ENCODE data around the gene DIP2A.
"Not testable (repeated sequence)": the region's sequence is repeated elsewhere in the genome, so short reads cannot be mapped to it uniquely, and the experiment has no call there.

Gene DIP2A

DNA sequence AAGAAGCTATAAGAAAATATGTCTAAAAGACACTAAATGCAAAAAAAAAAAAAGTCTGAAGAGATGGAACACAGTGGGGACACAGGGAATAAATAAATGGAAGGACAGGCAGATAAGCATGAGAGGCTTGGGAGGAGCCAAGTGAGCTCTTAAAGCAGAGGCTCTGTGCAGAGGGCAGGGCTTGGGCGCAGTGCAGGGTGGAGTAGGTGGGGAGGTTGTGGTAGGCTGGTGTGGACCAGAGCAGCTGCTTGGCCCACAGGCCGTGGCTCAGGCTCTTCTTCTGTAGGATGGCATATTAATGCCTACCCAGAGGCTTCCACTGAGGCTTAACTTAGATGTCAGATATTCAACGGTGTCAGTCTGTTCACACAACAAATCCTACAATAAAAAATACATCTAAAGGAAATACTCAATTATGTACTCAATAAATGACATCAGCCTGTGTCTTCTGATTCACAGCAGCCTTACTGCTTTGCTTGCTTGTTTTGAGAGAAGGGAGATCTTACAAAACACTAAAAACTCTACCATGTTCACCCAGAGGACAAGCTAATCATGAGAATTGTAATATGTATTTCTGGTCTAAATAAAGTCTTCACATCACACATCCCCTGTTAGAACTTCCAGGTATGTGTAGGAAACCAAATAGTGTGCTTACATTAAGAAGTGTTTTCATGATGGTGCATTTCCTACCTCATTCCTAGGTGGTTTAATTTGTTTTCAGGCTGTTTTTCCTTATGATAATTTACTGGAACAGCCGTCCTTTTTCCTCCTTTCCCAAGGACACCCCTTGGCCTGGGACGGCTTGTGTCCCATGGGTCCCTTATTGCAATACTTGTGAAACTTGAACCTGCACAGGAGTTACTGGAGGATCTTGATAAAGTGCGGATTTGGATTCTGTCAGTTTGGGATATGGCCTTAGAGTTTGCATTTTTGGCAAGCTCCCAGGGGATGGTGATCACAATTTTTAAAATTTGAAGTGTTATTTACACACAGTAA, 24.9 kb downstream of the DIP2A start:
- no peak for DNase-seq

GRCh38 chr21:46486481-46487126, 27.9 kb downstream of the DIP2A start:
- no peak for DNase-seq

DNA sequence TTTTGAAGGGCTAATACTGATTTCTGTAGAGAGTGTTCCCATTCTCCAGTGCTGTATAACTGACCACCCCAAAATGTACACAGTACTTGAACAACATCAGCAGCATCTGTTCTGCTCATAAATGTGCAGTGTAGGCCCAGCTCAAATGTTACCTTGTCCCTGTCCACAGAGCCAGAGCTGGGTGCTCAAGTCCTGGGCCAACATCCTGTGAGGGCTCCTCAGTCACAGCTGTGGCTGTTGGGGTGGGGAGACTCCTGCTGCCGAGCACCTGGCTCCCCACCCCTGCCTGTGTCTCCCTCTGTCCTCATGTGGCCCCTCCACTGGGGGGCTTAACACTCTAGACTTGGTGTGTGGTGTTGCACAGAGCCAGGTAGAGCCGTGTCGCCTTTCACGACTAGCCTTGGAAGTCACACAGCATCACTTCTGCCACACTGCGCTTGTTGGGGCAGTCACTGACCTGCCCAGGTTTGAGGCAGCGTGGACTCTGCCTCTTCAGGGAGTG, 30.5 kb downstream of the DIP2A start:
- DNase-seq: no peak

DNA sequence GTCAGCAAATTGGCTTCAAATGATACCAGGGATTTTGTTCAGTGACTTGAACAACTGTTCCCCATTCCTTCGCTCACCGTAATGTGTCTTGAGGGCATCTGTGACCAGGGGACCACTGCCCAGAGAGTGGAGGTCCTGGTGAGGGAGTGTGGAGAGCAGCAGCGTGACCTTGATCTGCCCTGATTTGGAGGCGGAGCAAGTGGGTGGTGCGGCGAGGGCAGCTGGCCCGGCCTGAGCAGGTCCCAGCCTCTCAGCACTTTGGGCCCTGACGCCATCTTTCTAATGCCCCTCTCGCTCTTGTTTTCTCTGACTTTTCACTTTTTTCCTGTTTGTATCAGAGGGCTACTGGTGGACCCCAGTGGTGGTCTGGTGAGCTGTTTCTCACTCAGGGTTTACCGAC, 31.1 kb downstream of the DIP2A start:
- no peak for DNase-seq

- DNase-seq: no peak
These were observed 32.9 kb downstream of the DIP2A start for GRCh38 chr21:46491553-46491952.

DNA sequence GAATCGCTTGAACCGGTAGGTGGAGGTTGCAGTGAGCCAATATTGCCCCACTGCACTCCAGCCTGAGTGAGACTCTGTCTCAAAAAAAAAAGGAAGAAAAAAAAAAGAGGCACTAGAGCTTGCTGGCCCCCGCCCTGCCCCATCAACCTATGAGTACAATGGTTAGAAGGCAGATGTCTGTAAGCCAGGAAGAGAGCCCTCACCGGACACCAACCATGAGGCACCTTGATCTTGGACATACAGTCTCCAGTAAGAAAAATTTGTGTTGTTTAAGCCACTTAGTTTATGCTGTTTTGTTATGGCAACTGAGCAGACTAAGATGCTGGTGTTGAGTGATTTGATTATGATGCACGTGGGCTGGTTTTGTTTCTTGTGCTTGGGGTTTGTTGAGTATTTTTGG, 34.2 kb downstream of the DIP2A start:
- DNase-seq: no peak

GRCh38 chr21:46493828-46494227, 35.1 kb downstream of the DIP2A start:
- no peak for DNase-seq

- DNase-seq: no peak
These were observed 39.8 kb downstream of the DIP2A start for GRCh38 chr21:46498335-46499050.

- no peak for DNase-seq
These were observed 41.7 kb downstream of the DIP2A start for GRCh38 chr21:46500224-46500861.

- DNase-seq: no peak
These were observed 45.3 kb downstream of the DIP2A start for GRCh38 chr21:46503922-46504550.

- DNase-seq: no peak
These were observed 46.0 kb downstream of the DIP2A start for GRCh38 chr21:46504666-46505065.

- no peak for DNase-seq
These were observed 48.9 kb downstream of the DIP2A start for GRCh38 chr21:46507562-46507961.

DNA sequence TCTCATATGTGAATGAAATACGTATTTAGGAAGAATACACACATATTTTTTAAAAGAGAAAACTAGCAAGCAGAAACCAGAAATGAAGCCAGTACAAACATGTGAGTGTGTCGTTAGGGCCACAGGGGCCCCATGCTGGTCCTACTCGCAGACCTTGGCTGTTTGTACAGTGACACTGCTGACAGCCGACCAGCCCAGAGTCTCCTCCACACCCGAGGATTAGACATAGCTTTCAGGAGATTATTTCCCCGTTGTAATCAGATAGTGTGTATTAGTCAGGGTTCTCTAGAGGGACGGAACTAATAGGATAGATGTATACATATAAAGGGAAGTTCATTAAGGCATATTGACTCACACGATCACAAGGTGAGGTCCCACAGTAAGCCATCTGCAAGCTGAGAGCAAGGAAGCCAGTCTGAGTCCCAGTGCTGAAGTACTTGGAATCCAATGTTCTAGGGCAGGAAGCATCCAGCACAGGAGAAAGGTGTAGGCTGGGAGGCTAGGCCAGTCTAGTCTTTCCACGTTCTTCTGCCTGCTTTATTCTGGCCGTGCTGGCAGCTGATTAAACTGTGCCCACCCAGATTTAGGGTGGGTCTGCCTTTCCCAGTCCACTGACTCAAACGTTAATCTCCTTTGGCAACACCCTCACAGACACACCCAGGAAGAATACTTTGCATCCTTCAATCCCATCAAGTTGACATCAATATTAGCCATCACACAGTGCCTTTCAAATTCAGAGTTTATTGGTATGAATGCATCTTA, 51.2 kb downstream of the DIP2A start:
- DNase-seq: no peak

DNA sequence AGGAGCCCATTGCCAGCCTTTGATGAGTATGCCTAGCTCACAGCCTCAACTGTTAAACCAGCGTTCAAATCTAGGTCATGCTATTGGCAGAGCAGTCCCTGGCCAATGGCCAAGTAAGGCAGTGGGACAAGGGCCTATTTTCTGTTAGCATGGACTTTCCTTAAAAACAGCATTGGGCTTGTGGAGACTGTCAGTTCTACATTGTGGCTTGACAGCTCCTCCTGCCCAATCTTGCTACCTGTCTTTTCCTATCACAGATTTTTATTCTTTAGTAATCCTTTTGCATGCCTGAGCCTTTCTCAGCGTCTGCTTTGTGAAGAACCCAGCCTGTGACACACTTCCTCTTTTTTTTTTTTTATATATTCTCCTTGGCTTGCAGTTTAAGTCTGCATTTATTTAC, 56.4 kb downstream of the DIP2A start:
- no peak for DNase-seq

DNA sequence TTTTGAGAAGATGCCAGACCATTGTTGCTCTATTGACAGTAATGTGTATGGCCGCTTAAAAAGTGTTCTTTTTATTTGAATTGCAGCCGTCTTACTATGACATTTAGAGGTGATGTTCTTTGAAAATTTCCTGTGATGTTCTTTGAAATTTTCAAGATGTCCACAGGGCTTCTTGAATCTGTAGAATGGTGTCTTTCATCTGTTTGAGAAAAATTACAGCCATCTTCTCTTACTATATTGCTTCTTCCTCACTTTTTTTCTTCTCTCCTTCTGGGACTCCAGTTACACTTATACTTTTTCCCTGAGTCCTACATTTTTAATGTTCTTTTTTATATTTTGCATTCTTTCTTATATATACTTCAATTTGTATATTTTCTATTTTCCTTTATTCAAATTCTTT, 57.4 kb downstream of the DIP2A start:
- DNase-seq: no peak

- DNase-seq: no peak
These were observed 58.7 kb downstream of the DIP2A start for GRCh38 chr21:46517361-46517760.

DNA sequence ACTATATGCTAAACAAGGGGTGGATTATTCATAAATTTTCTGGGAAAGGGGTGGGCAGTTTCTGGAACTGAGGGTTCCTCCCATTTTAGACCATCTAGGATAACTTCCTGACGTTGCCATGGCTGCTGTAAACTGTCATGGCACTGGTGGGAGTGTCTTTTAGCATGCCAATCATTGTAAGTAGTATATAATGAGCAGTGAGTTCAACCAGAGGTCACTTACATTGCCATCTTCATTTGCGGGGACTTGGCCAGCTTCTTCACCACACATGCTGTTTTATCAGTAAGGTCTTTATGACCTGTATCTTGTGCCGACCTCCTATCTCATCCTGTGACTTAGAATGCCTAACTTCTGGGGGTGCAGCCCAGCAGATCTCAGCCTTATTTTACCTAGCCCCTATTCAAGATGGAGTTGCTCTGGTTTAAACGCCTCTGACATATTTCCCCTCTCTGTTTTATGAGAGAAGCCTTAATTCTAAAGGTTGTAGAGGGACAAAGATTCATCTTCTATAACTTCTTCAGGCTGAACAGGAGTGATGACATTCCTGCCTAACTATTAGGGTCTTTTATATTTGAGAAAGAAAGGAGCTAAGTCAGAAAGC, 60.4 kb downstream of the DIP2A start:
- no peak for DNase-seq

- DNase-seq: not testable (repeated sequence)
These were observed 68.7 kb downstream of the DIP2A start for GRCh38 chr21:46527393-46527792.

DNA sequence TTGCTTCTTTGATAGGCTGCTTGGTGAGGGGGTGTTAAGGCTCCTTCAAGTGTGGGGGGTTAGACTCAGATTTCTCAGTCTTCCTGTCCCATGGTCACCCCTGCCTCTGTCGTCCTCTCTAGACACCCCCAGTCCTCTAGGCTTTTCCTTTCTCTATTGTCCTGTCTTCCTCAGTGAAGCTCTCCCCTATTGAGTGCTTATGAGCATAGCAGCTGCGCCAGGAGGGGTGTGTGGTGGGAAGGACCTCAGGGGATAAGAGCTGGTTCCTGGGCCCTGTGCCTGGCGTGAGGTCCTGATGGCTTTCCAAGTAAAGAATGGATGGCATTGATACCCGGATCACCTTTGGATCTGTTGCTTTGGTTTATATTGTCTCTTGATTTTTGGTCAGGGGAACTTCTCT, 69.1 kb downstream of the DIP2A start:
- no peak for DNase-seq

DNA sequence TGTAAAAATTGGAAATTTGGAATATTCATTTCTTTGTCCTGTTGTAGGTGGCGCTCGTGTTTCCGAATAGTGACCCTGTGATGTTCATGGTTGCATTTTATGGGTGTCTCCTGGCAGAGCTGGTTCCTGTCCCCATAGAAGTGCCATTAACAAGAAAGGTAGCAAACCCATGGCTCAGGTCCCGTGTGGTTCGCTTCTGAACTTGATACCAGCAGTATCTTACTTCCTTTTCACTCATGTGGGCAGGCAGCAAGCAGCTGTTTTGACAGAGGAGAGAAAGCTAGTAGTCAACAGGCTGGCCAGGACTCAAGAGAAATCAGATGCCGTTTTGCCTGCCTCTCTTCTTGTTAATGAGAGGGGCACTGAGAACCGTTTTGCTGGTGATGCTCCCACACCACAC, 73.4 kb downstream of the DIP2A start:
- DNase-seq: no peak

GRCh38 chr21:46537026-46537425, 78.3 kb downstream of the DIP2A start:
- no peak for DNase-seq

Measured in stimulated activated CD4-positive, alpha-beta T cell treated with anti-CD3 and anti-CD28 coated beads, Interleukin-4, amount 100 ng/mL, for 24 hours (primary cell).